HG03103 (cell line): ENCODE results near the gene AFF2.

Experiments used
- ATAC-seq: cut with Tn5 transposase; IDR thresholded peaks from one replicate; pipeline ENCODE4 v1.9.1; 2021; ENCODE audit warnings: low read depth; ENCODE audit not compliant: unreplicated experiment

The AFF2 gene

DNA sequence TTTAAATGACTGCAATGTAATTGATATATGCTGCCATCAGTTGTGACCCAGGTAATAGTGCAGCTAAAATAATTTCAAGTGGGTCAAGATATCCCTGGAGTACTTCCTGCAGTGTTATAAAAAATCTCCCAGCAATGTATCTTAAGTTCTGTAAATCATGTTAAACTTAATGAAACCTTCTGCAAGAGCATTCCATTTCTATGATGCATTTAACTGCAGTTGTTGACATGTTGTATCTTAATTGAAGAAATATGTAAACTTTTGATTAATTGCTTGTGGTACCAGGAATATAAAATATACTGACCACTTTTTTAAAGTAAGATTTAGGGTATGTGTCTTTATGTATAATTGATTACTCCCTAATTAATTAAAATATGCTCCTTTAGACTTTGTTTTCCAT is 213.6 kb downstream of the AFF2 start:
- no peak for ATAC-seq

DNA sequence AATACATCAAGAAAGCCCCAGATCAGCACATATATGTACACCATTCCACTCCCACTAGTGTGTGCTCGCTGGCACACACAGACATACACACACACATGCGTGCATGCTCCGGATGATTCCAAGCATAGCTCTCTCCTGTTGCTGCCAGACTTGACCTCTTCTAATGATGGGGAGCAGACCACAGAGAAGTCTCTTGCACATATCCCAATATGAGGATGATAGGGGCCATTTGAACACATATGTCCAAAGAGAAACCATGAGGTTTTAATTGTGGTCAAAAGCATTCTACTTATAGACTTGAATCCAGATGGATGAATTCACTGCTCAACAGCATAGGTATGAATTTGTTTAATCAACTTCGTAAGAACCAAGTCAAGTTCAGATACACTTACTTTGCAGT is 214.9 kb downstream of the AFF2 start:
- ATAC-seq = no peak

DNA sequence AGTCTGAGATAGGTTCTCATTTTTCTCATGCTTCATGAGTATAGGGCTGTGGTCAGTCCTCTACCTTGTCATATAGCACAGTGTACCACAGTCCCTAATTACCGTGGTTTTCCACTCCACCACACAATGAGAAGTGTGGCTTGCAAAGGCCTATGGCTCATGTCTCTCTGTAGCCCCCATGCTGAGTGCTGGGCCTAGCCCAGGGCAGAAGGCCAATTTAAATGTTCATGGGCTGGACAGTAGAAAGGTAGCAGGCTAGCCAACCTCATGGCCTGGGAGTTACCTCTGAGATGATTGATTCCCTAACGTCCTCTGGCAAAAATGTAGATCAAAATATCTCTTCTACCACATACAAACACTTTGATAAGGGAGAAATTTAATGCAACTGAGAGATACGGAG is 222.5 kb downstream of the AFF2 start:
- no peak for ATAC-seq

DNA sequence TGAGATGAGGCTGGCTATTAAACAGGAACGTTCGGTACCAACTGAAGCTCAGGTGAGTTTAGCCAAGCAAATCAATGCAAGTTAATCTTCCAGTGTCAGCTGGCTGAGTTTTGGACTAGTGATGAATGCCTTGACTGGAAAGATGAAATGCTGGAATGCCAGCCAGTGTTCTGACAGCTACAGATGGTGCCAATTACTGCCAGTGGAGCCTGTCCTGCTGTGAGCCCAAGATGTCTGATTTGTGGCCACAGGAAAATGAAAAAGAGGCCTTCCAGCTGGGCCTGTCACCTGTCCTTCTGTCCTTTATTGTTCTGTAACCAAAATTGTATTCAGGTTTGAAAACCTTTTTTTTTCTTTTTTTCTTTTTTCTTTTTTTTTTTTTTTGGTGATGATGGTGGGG is 223.1 kb downstream of the AFF2 start:
- ATAC-seq = no peak

DNA sequence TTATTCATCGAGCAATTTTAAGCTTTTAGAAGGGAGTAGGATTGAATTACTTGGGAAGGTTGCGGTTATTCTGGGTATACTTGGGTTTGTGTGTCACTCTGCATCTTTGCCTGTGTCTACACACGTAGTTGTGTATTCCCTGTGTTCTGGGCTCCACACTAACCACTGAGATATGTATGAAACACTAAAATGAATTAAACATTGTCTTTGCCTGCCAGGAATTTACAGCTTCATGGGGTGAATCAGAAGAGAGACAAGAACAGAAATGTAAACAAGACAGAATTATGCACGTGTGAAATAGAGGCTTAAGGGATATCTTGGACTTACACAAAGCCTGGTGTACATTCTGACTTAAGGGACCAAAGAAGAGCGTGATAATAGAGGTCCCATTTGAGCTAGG is 228.5 kb downstream of the AFF2 start:
- no peak for ATAC-seq

DNA sequence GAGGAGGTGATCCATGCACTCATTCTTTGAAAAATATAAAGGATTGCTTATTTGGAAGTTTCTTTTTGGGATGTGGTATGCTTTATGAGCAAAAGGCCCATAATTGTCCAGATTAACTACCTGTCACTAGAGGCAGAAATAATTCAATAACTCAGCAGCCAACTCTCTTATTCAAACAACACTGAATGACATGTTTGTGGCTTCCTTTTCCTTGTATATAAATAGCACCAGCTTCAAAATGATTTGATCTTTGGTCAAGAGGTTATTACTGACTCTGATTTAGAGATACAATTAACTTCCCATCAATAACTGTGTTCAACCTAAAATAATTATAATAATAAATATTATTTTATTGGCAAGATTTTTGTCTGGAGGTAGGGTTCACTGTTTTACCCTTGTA is 232.3 kb downstream of the AFF2 start:
- ATAC-seq = no peak

DNA sequence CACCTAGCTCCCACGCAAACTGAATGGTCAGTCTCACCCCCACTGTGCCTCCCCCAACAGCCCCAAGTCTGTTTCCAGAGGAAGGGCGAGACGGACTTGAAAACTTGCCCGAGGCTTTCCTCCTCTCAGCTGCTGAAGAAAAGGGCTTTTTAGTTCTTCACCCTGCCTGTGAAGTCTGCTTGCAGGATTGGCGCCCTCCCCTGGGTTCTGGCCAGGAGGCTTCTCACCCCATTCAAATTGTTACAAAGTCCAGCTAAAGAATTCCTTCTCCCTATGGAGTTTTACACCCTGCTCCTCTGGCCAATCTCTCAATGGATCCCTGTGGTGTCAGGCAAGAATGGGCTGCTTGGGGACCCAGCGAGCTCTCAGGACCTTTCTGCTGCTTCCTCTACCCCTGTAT is 241.0 kb downstream of the AFF2 start:
- ATAC-seq = no peak

DNA sequence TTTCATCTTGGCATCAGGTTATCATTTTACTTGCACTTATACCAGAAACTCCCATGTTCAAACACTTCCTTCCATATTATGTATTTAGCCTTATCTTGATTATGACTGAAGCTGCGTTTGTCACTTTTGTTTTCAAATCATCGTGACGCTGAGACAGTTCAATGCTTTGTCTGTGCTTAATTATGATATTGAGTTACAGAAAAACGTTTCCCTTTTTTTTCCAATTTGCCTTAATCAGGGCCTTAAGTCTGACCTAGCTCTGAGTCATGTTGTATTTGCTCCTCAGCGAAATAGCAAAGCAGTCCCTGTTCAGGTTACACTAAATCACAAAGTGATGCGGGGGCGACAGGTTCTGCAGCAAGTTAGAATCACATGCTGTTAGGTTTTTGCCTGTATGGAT is 254.7 kb downstream of the AFF2 start:
- ATAC-seq = no peak

DNA sequence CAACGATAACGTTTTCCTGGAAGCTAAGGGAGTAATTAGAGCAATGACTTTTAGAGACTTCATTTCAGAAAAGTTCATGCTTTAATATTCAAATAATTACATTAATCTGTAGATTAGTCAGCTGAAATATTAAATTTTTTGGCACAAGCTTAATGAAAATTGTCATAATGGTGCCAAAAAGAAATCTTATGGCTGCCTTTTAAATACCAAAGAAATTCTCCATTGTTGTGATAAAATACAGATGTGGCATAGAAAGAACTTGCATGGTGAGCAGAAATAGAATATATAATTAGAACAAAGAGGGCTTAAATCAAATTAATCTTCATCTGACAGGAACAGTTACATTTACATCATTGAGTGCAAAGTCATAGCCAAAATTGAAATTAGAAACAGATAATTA is 263.5 kb downstream of the AFF2 start:
- ATAC-seq = no peak

DNA sequence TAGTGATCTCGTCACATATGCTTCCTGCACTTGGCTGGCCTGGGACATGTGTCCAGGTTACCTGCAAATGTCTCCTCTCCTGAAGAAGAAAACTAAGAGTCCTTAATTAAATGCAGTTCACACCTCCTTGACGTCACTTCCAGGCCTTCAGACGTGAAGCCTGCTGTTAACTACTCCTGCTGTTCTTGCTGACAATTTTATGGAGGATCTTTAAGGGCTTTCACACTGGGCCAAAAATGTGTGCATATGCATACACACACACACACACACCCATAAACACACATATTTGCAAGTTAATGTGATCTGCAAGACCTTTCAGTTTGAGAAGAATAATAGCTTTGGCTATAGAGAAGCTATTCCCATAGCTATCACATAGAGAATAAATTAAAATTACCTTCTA is 267.9 kb downstream of the AFF2 start:
- ATAC-seq = no peak

DNA sequence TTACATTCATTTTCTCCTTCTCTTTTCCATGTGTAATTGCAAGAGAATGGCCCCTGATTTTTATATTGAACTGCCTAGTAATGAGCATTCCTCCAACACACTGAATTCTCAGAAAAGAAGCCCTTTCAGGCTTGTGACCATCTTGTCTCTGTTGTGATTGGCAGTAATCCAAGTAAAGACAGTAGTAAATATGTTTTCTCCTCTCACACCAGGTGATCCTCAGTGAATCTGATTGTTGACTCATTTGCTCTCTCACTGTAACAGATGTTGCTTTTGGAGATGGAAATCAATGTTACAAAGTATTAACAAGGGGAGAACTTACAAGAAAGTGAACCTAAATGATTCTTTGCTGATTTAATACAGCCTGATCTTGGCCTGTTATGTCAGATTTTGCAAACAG is 271.0 kb downstream of the AFF2 start:
- ATAC-seq = no peak

DNA sequence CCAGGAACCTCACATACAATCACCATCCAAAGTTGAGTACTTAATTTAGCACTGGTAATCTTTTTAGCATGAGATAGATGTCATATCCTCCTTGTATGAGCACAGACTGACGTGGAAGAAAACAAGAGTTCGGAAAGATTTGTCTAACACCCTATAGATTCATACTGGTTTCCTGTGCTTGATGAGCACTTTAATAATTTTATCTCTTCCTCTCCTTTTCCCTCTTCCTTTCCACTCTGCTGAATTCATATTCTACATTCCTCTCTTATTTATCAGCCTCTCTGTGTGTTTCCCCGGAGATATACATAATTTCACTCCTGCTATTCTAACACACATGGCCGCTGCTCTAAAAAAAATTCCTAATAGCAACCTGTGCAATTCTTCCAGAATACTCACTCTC is 273.9 kb downstream of the AFF2 start:
- no peak for ATAC-seq

DNA sequence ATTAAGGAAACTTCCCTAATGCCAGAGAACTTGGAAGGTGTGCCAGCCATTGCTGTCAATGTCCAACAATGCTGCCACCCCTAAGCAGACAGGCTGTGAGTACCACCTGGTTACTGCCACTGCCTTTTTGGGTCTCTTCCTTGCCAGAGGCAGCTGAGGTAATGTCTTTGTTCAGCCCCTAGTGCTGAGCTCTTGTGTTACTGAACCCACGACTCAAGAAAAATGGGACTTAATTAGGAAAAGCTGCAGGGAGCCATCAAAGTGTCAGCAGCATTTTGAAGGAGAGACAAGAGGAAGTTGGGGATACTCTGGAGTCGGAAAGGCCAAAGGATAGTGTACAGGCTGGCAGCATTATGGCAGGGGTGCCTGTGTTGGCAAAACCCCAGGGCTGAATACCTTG is 283.7 kb downstream of the AFF2 start:
- ATAC-seq = no peak

DNA sequence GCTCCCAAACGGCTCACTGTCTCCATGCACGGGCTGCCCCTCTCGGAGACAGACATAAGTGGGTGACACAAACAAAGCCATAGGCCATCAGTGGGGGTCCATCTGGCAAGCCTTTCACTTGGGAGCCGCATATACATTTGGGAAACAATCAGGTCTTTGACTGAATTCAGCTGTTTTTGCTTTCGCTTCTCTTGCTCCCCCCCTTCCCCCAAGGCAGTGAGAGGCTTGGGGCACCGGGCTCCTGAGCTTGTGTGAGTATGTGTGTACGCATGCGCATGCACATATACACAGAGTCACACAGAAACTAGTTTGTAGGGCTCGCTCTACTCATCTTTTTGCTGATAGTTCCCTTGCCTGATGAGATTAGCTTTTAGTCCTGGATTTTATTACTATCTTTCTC is 284.4 kb downstream of the AFF2 start:
- peak; percentile 79 for ATAC-seq

DNA sequence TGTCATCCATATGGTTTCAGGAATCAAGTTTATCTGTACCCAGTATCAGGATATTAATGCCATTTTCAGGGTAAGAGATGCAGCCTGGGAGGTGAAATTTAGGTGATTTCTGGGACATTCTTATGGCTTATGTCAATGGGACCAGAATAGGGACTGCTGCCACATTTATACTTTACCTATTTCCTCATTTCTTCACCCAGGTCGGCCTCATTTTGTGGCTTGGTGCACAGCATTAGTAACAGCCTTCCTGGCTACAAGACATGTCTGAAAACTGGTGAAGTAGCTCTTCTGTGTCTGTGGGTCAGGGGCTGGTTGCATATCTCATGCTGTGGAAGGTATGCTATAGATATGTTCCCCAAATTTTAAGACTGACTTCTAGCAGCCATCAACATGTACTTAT is 284.8 kb downstream of the AFF2 start:
- ATAC-seq = peak; percentile 44

DNA sequence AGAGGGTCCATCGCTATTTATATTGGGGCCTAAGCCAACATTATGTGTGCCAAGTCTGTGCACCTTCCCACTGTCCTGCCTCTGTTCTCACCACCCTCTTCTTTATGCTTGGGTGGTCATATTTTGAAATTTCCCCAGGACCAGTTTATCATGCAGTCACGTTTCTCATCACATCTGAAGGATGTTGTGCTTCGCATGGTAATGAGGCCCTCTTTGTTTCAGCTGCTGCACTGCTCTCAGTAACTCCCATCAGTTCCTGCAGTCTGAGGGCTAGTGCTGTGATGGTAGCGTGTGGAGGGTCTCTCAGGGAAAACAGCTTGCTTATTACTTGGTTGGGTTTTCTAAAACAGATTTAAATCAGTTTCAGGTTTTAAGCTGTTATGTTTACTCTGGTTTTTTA is 288.0 kb downstream of the AFF2 start:
- no peak for ATAC-seq

DNA sequence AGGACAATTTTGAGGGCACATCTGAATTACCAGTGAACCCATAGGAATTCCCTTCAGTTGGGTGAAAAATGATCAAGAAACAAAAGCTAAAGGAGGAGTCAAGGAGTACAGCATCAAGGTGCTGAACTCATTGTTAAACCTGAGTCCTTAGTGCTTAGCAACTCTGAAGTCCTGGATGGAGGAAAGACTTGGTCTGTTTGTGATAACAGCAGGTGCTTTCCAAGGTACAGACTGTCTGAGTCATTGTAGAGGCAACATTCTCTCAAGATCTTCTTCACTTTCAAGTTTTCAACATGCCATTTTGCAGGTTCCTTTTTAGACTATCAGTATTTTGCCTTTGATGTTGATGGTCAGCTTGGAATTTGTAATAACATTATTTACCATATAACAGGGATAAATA is 293.9 kb downstream of the AFF2 start:
- no peak for ATAC-seq

DNA sequence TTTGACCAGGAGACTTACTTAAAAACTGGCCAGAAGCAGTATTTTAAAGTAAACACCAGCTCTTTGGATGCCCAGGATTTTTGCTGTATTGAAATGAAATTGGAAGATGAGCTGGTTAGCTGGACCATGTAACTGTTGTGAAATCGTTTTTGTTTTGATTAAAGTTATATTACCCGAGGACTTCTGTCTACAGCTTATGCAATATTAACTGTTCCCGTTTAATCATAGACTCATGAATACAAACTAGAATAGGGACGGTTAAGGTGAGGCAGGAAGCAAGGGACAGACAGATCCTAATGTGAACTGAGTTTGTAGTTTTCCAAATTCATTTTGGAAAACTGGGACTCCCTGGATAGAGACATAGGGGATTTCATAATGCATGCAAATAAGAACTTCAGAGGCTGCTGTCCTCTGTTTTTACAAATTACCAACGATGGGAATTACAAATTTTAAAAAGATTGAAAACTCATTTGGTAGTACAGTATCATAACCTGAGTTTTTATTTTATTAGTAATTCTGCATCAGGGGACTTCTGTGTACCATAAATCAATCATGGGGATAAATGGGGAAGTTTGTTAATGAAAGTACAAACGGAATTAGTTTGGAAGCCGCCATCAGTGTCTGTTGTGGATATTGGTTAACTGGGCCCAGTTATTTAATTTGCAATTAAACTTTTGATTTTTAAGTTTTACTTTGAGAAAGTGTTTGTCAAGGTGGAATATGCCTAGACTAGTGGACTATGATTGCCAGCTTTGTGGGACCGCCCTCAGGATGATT is 304.4 kb downstream of the AFF2 start:
- no peak for ATAC-seq

DNA sequence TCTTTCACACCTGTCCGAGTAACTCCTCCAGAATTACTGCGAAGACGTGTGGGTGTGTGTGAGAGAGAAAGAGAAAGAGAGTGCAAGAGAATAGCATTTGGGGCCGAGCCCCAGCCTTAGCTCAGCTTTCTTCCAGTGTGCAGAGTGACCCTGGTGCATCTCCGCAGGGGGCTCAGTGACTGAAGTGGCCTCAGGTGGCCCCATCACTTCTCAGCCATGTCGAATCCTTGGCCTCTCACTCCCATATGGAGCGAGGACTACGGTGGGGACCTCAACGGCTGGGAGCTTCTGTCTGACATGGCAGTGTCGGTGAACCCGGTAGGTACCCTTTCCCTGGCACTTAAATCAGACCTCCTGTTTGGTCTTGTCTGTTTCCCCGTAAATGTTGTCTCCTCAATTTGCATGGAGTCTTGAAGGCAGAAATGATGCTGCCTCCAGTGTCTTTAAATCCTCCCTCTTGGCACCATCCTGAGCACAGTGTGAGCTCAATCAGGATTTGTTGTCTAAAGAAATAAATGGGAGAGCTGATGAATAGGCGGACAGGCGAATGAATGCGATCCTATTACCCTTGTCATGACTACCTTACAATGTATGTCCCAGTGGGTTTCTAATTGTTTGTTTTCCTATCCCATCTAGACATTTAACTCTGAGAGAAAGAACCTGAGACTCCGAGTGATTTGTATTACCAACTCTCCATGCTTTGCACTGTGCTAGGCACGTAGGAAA is 305.9 kb downstream of the AFF2 start:
- no peak for ATAC-seq

DNA sequence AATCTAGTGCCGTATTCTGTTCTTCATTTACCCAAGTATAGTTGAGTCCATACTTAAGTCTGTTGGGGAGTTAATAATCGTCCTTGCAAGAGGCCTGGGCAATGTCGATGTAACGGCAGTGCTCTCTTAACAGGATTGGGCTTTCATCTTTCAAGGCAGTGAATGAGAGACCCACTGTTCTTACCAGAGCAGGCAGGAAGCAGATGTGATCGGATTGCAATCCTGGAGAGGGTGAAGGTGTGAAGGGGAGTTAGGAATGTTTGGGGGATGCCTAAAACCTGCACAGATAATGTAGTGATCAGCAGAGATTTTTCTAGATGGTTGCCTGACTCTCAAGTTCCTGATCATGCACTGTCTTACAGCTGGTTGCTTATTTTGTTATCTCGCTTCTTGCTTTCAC is 308.4 kb downstream of the AFF2 start:
- ATAC-seq = no peak

DNA sequence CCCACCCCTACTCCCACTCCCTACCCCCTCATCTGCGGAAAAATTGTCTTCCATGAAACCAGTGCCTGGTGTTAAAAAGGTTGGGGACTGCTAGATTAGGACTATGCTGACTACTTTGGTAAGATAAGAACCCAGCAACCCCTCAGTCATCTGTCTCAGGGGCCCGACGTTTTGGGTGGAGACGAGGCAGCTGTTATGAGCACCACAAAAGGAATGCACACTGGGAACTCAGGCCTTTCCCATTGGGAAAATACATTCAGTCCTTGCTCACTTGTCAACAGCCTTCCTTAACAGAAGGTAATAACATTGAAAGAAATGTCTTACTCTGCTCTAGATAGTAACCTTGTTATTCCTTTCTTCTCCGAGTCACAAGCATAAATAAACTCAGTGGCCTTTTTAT is 310.8 kb downstream of the AFF2 start:
- ATAC-seq = no peak

DNA sequence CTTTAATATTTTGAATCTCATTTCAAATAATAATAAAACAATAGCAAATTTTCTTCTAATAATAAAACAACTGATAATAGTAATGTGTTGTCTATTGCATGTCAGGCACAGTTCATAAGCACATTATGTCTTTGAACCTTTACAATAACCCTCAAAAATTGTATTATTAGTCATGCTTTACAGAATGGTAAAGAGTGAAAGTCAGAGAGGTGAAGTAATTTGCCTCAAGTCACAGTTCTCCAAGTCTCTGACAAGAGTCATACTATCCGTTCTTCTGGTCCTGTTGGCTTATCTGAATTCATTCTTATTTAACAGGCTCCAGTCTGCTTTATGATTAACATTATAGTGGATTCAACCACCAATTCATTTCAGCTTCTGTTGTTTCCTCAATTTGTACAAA is 313.0 kb downstream of the AFF2 start:
- no peak for ATAC-seq
